WTC11 (cell line): ENCODE measurements around the gene MOB3A.

ENCODE experiments used
- CTCF ChIP-seq: fragments of 200-600 bp; IDR thresholded peaks from 2 replicates; pipeline ENCODE4 v1.8.0; 2022; ENCODE audit warnings: antibody characterized with exemption
- ZBTB21 ChIP-seq: sonication (generic); formaldehyde crosslinking; IDR thresholded peaks from 2 replicates; pipeline ENCODE4 v1.8.1; 2023; ENCODE audit warnings: mild to moderate bottlenecking, missing genetic modification reagents, borderline replicate concordance
- TF ChIP-seq, protein P1 (sequence below): sonication (generic); formaldehyde crosslinking; IDR thresholded peaks from 2 replicates; pipeline ENCODE4 v1.8.0; 2023; ENCODE audit warnings: mild to moderate bottlenecking, missing genetic modification reagents

GRCh38 chr19:2089727-2090053 is 6.4 kb downstream of the MOB3A start:
- TF ChIP-seq, protein P1, sequence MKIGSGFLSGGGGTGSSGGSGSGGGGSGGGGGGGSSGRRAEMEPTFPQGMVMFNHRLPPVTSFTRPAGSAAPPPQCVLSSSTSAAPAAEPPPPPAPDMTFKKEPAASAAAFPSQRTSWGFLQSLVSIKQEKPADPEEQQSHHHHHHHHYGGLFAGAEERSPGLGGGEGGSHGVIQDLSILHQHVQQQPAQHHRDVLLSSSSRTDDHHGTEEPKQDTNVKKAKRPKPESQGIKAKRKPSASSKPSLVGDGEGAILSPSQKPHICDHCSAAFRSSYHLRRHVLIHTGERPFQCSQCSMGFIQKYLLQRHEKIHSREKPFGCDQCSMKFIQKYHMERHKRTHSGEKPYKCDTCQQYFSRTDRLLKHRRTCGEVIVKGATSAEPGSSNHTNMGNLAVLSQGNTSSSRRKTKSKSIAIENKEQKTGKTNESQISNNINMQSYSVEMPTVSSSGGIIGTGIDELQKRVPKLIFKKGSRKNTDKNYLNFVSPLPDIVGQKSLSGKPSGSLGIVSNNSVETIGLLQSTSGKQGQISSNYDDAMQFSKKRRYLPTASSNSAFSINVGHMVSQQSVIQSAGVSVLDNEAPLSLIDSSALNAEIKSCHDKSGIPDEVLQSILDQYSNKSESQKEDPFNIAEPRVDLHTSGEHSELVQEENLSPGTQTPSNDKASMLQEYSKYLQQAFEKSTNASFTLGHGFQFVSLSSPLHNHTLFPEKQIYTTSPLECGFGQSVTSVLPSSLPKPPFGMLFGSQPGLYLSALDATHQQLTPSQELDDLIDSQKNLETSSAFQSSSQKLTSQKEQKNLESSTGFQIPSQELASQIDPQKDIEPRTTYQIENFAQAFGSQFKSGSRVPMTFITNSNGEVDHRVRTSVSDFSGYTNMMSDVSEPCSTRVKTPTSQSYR (CRISPR knock-in tag) = no peak
- TF ChIP-seq ZBTB21 (CRISPR knock-in tag) = no peak
- no peak for TF ChIP-seq CTCF
